COLO668 (cell line): ENCODE results near the gene BRINP1.

Source experiments
- DNase-seq: peaks from one replicate; lab custom pipeline; 2025; ENCODE audit not compliant: unreplicated experiment; lab: John Stamatoyannopoulos, UW

The BRINP1 gene

DNA sequence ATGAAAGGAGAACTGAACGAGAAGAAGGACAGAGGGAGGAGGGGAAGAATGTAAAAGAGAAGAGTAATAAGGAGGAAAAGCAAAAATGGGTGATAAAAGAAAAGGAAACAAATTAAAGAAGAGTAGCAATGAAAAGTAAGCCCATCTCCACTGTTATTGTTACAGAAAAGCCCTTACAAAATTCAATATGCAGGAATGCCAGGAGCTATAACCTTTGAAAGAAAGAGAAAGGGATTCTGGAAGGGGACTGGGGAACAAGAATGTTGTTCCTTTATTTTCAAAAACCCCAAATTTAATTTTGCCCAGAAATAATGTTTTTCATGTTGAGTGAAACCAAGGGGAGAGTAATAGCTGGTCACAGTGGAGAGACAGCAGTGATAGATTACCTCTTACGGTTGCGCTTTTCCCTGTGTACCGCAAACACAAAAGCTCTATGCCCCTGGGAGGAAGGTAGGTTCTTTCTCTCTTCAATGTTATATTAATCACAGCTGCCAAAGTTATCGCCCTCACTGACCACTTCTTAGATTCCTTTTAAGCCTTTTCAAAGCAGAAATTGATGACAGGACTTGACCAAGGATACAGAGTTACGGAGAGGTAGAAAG lies 86.7 kb downstream of the BRINP1 start:
- no peak for DNase-seq

DNA sequence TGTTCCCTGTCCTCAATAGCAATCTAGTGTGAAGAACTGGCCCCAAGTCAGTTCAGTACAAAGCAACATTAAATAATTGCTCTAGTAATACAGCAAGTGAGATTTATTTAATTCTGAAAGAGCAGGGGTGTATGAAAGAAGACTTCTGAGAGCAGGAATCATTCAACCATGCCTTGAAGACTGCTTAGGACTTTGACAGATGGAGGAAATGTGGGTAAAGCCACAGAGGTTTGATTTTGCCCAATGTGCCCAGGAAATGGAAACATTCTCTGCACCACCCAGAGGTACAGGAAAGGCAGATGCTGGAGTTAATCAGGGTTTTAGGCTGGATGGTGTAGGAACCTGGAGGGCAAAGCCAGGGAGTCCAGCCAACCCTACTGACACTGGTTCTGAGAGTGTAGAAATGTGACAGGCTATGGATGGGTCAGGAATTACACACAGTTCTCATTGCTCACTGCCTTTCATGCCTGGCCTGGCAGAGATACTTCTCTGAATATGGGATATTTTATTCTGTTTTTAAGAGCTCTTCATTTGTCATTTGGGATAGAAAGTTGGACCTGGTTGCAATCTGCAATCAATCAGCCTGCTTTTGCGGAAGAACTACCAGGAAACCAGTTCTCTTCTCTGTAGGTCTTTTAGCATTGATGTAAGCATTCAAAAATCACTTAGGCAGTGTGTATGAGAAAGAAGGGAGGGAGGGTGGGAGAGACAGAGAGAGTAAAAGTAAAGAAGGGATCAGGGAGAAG lies 88.3 kb downstream of the BRINP1 start:
- DNase-seq, result no peak

DNA sequence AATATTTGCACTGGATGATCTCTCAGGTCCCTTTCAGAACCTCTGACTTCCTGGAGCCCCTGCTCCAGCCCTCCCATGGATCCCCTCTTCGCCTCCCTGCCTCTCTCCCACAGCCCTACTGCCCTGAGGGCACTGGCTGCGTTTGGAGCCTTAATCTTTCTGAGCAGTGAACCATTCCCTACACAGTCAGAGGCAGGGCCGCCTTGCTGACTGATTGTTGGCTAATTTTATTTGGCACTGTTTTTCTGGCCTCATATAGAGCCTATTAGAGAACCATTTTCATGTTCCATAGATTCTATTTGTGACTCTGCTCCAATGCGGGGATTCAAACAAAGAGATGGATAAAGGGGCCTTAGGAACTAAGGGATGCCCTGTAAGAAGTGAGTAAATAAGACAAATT lies 91.1 kb downstream of the BRINP1 start:
- DNase-seq, result no peak

DNA sequence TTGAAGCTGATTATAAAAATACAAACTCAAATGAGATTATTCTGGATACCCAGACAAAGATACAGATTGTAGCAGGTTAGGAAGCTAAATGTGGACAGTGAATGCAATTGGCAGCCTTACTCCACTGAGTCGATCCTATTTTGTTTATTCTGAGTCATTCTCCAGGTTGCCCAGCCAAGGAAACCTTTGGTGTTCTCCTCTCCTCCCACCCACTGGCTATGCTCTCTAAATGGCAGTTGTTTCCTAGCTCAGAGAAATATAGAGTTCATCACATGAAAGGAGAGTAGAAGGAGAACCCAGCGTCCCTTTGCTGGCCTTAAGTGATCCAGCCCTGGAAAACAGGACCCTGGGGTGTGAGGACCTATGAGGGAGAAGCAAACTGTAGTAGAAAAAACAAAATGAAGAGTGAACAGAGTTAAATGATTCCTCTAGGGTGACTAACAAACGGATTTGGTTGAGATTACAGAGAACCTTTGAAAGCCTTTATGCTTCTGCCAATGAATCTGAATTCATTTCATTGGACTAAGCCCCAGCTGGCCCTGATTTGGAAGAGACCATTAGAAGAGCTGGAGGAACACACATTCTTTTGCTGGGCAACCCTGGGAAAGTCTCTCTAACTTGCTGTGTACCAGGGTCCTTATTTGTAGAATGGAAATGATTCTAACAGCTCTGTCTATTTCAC lies 95.1 kb downstream of the BRINP1 start:
- no peak for DNase-seq

DNA sequence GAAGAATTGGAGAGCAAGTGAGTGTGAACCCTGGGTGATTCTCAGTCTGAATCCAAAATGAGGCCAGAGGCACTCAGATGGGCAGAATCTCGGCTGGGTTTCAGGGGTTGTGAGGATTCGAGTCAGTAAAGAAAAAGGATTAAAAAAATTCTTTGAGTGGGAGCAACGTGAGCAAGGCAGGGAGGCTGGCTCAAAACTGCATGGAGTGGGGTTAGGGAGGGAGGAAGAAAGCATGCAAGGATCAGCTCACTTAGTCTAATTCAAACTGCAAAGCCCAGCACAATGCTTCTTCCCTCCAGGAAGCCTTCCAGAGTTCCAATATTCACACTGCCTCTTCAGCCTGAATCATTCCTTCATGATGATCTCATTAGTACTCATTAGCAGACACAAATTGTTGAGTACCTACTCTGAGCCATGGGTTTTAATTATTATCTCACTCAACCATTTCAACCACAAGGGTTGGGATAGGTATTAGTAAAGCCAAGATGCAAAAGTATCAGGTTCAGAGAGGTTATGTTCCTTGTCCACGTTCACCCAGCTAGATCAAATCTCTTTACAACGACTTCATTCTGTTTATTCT lies 95.8 kb downstream of the BRINP1 start:
- DNase-seq, result no peak

DNA sequence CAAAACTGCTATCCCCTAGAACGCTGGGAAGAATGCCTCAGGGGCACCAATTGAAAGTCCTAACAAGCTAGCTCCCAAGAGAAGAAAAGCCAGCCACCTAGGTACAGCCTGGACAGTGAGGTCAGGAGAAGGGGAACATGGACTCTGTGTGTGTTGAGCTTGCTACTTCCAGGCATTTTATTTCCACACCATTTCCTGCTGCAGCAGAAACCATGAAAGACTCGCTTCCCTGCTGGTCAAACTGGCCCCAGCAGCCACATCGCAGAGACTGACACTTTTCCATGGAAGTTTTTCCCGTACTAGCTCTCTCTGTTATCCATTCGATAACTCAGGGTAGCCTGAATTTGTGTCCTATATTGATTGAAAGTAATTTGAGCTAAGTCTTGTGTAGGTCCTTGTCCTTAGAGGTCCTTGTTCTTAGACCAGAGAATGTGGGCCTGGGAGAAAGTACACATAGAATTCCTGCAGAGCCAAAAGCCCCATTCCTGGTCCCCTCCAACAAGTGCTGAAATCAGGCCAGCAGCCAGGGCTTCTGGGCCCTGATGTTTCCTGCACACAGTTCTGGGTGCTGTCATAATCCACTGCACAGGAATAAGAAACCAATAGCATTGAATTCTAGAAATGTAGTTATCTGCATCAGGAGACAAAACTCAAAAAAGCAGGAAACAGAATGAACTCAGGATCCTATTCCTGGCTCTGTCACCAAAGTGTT lies 96.6 kb downstream of the BRINP1 start:
- no peak for DNase-seq

DNA sequence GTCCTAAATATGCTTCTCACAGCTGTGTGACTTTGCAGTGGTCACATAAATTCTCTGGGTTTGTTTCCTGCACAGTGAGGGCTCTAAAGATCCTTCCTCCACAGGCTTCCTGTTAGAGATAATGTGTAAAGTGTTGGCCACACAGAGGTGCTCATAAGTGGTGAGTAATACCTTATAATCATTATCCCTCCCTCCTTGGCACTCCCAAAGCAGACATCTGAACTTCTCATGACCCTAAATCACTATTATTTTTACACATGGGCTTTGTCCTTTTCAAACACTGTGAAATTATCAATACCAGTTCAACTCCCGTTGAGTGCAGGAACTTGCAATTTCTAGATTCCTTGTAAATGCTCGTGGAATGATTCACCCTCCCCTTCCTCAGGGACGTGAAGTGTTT lies 100.2 kb downstream of the BRINP1 start:
- no peak for DNase-seq

DNA sequence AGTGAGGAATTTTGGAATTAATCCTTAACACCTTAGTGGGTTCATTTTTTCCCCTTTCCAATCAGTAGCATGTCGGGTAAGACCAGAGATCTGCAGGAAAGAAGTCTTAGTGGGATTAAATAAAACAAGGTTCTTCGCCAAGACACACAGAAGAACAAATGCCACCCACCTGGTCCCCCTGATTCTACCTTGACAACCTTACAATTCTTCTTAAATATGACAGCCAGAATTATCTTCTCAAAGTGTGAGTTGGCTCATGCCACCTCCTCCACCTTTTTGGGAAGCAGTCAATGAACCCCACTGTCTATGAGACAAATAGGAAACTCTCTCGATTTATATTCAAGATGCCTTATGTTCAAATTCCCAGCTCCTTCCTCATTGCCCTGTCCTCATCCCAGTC lies 105.1 kb downstream of the BRINP1 start:
- DNase-seq, result no peak

DNA sequence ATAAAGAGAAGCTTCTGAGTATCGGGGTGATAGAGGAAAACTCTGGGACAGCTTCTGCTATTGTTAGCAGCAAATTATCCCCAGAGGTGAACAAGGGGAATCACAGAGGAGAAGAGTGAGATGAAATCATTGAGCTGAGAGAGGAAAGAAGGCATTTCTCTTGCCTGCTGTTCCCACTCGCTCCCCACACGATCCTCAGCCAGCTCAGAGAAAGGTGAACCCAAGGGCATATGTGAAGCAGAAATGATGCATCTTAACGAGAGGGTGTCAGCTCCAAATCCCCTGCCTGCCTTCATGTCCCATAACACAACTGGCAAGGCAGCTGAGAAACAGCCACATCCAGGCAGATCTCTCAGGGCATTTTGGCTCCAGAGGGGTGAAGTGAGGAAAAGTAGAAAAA lies 111.6 kb downstream of the BRINP1 start:
- DNase-seq, result no peak

DNA sequence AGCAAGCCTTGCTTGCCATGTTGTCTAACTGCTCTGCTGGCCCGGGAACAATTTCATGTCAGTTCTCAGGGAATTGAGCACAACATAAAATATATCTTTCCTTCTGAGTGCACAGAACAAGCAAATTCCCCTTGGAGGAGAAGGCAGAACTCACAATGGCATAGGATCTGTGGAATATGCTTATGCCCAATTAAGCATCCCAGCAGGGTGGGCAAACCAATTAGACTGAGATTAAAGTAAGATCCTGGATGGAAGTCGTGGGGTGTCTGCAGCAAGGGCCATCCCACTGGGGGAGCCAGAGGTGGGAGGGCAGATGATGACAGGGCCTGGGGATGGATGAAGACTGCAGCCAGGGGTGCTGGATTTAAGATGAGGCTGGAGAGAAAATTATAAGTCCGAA lies 114.1 kb downstream of the BRINP1 start:
- DNase-seq, result no peak

DNA sequence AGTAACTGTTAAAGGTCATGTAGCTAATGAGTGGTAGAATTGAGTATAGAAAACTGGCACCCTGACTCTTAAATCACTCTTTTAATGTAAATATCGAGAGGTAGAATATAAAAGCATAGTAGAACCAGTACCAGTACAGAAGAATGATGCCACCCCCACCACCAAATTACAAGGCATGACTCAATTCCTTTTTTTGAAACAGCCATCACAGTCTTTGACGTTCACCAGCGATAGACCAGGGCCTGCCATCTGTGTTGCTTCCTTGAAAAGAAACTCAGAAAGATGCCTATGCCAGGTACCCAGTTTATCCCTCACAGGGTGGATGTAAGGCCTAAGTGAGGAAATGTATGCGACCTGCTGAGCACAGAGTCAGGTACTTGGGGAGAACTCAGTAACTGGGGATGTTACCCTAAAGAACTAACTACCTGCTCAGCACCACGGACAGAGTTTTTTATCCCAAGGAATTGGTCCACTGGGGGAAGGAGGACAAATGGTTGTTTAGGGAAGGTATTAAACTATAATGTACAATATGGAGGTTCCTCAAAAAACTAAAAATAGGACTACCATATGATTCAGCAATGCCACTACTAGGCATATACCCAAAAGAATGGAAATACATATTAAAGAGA lies 116.5 kb downstream of the BRINP1 start:
- DNase-seq, result no peak

DNA sequence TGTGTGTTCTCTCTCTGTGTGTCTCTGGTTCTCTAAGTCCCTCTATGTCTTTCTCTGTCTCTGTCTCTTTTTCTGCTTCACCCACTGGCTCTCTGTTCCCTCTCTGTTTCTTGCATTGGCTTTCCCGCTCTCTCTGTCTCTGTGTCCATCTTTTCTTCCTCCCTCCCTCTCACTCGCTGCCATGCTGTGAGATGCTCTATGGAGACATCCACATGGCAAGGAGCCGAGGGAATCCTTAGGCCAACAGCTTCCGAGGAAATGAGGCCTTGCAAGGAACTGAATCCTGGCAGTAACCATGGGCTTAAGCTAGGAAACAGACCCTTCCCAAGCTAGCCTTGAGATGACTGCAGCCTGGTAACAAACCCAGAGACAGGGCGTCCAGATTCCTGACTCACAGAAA lies 117.3 kb downstream of the BRINP1 start:
- no peak for DNase-seq

DNA sequence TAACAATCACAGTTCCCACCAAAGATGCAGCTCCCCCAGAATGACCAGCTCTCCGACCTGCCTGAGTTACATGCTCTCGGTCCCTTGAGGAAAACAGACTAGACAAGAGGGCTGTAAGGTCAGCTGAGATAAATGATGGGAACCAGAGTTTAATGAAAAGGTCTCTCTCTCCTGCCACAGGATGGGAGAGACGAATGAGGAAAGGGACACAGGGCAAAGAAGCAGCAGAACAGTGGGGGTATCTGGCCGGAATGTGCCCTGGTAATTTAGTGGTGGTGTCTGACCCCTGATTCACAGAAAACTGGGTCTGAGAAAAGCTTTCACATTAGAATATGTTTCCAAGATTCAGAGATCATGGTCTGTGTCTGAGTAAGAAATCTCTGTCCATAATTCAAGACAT lies 118.5 kb downstream of the BRINP1 start:
- no peak for DNase-seq

DNA sequence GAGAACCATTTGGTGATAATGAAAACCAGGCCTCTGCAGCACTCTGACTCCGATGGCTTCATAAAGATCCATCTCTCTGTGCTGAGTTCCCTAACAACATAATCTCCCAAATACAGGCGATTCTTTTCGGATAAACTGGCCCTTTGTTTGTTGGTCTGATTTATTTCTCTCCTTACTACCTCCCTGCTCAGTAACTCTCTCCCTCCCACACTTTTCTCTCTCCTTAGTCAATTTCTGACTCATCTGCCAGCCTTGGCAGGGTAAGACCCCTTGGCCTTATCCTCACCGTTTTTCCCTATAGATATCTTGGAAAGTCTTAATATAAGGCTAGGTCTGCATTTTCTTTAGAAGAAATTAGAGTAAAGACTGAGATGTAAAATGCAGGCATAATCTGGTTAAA lies 128.7 kb downstream of the BRINP1 start:
- no peak for DNase-seq

DNA sequence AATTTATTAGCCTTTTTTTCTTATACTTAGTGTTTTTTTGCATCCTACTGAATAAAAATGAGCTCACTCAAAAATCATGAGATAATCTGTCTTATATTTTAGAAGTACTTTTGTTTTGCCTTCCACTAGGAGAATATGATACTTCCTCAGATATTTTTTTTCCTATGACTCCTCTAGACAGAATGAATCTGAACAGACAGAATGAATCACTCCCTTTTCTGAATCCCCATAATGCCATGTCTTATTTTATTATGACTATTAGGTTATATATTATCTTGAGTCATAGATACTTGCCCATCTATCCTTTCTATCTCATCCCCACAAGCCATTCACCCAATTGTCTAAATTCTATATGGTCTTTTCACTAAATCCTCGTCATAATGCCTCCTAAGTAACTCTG lies 134.6 kb downstream of the BRINP1 start:
- DNase-seq, result no peak

DNA sequence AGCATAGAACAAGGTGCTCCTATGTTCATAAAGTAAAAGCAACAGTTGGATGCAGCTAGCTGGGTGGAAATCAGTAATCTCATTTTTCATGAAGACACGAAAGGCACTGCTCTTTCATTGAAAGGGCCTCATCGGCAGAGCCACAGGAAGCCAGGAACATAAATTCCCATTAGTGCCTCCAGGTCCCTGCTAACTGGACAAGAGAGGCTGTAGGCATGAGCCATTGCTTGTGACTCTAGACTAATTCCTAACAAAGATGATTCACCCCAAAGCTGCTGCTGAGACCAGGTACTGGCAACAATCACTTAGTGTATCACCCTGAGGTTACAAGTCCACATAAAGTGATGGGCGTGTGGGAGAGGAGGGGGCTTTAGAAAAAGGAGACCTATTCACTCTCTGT lies 141.8 kb downstream of the BRINP1 start:
- DNase-seq, result no peak

DNA sequence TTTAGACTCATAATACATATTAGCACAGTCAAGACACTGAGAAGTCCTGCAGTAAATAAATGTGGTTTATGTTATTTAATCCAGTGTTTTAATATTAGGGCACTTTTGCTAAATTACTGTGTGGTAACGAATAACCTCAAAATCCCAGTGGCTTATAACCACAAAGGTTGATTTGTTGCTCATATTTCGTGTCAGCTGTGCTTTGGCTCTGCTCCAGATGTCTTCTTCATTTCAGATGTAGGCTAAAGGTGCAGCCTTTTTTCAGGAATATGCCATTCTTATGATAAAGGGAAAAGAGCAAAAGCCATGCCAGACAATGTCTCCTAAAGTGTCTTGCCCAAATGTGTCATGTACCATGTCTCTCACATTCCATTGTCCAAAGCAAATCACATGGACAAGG lies 144.8 kb downstream of the BRINP1 start:
- no peak for DNase-seq

DNA sequence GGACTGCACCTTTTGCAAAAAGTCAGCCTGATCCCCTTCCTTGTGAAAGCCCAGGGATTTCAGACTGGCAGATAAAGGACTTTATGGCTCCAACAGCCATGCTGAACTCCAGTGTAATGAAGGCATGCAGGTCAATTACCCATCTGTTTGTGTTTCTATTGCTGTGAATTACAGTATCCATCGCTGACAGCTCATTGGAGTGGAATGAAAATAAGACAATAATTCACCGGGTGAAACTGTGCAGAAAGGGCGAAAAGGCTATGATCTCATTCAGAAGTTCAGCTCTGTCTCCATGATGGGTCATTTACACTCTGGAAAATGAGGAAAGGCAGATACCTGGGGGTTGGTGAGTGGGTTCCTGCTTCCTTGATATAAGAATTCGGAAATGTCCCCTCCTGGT lies 148.0 kb downstream of the BRINP1 start:
- no peak for DNase-seq

DNA sequence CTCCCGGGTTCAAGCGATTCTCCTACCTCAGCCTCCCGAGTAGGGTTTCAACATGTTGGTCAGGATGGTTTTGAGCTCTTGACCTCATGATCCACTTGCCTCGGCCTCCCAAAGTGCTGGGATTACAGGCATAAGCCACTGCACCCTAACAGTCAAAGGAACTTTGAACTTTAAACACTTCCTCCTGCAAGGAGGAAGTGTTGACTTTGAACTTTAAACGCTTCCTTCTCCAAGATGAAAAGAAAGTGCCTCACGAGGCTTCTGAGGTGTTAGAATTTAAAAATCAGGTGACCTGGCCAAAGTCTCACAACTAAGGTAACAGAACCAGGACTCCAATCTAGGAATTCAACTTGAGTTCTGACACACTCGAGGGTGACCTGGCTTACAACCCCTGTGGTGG lies 150.9 kb downstream of the BRINP1 start:
- no peak for DNase-seq

DNA sequence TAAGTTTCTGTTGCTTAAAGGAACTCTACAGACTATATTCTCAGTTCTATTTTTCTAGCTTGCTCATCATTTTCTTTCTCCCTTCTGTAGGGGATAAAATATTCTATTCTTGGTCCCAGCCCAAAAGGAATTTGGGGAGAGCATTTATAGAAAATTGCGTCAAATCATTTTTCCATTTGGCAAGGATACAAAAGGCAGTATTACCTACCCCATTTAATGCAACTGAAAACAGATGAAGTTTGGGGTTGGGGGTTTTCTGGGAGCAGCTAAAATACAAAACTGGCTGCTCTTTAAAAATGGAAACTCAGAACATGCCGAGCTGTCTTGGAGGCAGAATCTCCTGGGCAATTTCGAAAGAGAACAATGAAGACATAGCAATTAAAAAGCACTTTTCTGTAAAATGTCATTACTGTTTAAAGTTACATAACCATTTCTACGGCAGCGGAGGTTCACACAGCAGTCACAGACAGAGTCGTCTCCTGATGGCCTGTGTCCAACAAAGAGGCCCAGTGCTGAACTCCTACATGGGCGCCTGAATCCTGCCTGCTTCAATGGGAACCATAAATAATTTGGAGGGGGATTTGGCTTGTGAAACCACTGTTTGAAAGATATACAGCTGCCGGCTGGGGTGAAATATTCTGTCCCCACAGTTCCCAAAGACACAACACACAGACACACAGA lies 152.4 kb downstream of the BRINP1 start:
- DNase-seq, result no peak

DNA sequence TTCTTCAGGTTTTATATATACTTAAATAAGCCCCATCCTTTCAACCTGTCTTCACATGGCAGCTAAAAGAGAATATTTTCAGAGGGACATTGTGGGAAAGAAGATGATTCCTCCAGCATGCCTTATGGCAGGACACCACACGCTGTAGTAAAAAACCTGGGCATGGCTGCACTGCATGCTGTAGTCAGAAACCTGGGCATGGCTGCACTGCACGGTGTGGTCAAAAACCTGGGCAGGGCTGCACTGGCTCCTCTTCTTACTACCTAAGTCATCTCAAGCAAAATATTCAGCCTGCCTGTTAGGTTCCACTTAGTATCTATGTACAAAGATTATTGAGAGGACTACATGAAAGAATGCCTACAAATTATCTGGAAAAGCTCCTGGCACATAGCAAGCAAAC lies 153.6 kb downstream of the BRINP1 start:
- DNase-seq, result no peak
